ENCODE measurements around the gene NADK. TPM values are rescaled to one million over a fixed set of nuclear protein-coding genes. Genes with fewer than 3 reads are reported as not detected.

The NADK gene
- total and polyA plus RNA-seq, 12 donors, result 66.2 to 195 (median 153) TPM

DNA sequence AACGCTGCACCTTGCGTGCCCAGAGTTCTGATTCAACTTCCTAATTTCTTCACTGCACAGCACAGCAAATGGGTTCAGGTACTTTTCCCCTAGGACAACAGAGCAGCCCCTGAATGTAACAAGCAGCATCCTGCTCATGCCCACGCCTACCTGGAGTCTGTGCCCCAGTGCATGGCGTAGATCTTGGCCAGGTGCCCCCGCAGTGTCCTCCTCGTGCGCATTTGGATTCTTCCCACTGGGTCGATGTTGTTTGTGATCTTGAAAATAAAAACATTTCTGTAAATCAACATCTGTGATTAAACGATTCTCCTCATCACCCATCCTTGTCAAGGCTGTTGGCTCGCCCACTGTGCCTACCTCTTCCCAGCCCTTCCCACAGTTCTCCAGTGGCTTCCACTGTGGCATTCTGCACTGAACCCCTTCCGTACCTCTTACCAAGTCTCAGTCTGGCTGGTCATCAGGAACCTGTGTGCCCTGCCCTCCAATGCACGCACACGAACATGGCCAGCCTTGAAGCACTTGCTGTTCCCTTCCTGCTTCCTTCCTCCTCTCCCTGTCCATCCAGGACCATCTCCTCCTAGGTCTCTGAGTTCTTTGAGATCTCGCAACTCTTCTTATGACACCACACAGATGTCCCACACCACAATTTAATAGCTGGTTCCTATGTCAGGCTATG lies 37.5 kb upstream of the NADK start:
- Histone ChIP-seq H3K4me3 (no peak overlapping the region), H3K27ac (no peak overlapping the region), H3K36me3 (replicated peaks in 1 of 2) (peaks cover 0 to 51% of the 10 kb centered on the region in 2 donors), H3K27me3 (no peaks in the 10 kb centered on the region), H3K4me1 (replicated peaks in 1 of 2) (no peaks in the 10 kb centered on the region), H3K9me3 (replicated peaks in 1 of 3) (no peaks in the 10 kb centered on the region)
- WGBS, 4 donors, result 91 to 94% (median 92%) methylated on average over 14 of the region's 14 CpGs
- intact Hi-C loops (cut with DNase I), result no loop called here
- DNase-seq, result no peak
- no peak for TF ChIP-seq POLR2A (IDR thresholded peaks at IDR 0.05)
- TF ChIP-seq, protein P1, sequence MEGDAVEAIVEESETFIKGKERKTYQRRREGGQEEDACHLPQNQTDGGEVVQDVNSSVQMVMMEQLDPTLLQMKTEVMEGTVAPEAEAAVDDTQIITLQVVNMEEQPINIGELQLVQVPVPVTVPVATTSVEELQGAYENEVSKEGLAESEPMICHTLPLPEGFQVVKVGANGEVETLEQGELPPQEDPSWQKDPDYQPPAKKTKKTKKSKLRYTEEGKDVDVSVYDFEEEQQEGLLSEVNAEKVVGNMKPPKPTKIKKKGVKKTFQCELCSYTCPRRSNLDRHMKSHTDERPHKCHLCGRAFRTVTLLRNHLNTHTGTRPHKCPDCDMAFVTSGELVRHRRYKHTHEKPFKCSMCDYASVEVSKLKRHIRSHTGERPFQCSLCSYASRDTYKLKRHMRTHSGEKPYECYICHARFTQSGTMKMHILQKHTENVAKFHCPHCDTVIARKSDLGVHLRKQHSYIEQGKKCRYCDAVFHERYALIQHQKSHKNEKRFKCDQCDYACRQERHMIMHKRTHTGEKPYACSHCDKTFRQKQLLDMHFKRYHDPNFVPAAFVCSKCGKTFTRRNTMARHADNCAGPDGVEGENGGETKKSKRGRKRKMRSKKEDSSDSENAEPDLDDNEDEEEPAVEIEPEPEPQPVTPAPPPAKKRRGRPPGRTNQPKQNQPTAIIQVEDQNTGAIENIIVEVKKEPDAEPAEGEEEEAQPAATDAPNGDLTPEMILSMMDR (IDR thresholded peaks at IDR 0.05), result no peak

DNA sequence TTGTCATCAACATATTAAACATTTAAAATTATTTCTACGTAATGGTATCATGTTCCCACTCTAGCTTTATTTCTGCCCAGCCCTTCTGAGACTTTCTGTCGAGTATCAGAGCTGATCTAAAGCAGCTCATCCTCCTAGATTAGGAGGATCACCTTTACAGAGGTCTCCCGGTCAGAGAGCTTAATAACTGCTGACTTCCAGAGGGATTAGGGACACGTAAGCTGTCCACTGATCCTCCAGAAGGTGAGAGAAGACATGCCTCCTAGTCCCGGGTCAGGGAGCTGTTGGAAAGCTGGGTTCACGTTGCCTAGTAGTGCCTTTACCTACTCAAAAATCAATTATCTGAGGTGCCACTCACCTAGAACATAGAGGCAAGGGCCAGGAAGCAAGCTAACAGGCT lies 31.2 kb upstream of the NADK start:
- no peaks in the 10 kb centered on the region for H3K9me3 ChIP-seq (replicated peaks in 1 of 3)
- peaks cover 0 to 4% of the 10 kb centered on the region in 2 donors for H3K4me1 ChIP-seq (replicated peaks in 1 of 2)
- H3K27ac ChIP-seq, result no peak overlapping the region
- H3K27me3 ChIP-seq, result no peaks in the 10 kb centered on the region
- no peak for DNase-seq
- H3K4me3 ChIP-seq, result no peak overlapping the region
- 91 to 95% (median 95%) methylated on average over 6 of the region's 6 CpGs for WGBS, 4 donors
- intact Hi-C loops (cut with DNase I), result no loop called here
- TF ChIP-seq, protein P1 (IDR thresholded peaks at IDR 0.05), result no peak
- TF ChIP-seq POLR2A (IDR thresholded peaks at IDR 0.05), result no peak
- H3K36me3 ChIP-seq (replicated peaks in 1 of 2), result peaks cover 0 to 58% of the 10 kb centered on the region in 2 donors

DNA sequence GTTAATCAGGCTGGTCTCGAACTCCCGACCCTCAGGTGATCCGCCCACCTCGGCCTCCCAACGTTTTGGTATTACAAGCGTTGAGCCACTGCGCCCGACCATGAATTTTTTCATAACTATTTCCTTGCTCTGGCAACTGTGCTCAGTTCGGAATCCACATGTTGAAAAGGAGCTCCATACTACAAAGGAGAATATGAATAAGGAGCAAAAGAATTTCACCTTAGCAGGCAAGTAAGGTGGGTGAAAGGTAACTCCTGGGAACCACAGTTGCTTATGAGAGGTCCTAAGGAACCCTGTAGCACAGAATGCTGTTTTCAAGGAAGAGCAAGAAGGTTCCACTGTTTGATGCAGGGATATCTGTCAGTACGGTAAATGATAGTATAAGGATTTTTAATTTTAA lies 29.9 kb upstream of the NADK start:
- H3K27ac ChIP-seq, result no peak overlapping the region
- H3K9me3 ChIP-seq (replicated peaks in 1 of 3), result no peaks in the 10 kb centered on the region
- WGBS, 4 donors, result 93 to 98% (median 95%) methylated on average over 10 of the region's 10 CpGs
- H3K4me3 ChIP-seq, result no peak overlapping the region
- intact Hi-C loops (cut with DNase I), result no loop called here
- peaks cover 0 to 58% of the 10 kb centered on the region in 2 donors for H3K36me3 ChIP-seq (replicated peaks in 1 of 2)
- TF ChIP-seq, protein P1 (IDR thresholded peaks at IDR 0.05), result no peak
- no peak for TF ChIP-seq POLR2A (IDR thresholded peaks at IDR 0.05)
- H3K27me3 ChIP-seq, result no peaks in the 10 kb centered on the region
- H3K4me1 ChIP-seq (replicated peaks in 1 of 2), result peaks cover 0 to 4% of the 10 kb centered on the region in 2 donors
- DNase-seq, result no peak

DNA sequence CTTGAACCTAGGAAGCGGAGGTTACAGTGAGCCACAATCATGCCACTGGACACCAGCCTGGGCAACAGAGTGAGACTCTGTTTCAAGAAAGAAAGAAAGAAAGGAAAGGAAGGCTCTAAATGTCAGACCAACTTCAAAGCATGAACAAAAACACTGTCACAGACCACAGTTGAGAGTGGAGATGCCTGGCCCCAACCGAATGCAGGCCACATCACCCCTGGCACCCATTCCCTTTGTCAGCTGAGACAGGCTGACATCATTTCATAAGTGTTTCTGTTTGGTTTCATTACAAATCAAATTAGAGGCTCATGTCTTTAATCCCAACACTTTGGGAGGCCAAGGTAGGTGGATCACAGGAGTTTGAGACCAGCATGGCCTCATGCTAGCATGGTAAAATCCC lies 28.6 kb upstream of the NADK start:
- no peak for DNase-seq
- H3K9me3 ChIP-seq (replicated peaks in 1 of 3), result no peaks in the 10 kb centered on the region
- peaks cover 0 to 58% of the 10 kb centered on the region in 2 donors for H3K36me3 ChIP-seq (replicated peaks in 1 of 2)
- no peaks in the 10 kb centered on the region for H3K27me3 ChIP-seq
- peak overlapping the region in 1 of 5 donors; percentile 18 for H3K27ac ChIP-seq
- no peak for TF ChIP-seq POLR2A (IDR thresholded peaks at IDR 0.05)
- TF ChIP-seq, protein P1 (IDR thresholded peaks at IDR 0.05), result no peak
- peaks cover 0 to 4% of the 10 kb centered on the region in 2 donors for H3K4me1 ChIP-seq (replicated peaks in 1 of 2)
- intact Hi-C loops (cut with DNase I), result no loop called here
- H3K4me3 ChIP-seq, result no peak overlapping the region
- 62 to 92% (median 83%) methylated on average over 2 of the region's 2 CpGs for WGBS, 4 donors

Data from adrenal gland (tissue), 12 donors.